Adrenal gland (tissue), 5 donors: ENCODE measurements around the gene NDUFAF4.

Source experiments
- CTCF ChIP-seq, 6 experiments: fragments of 450-650 bp in 4 of 6; fragments of 200-600 bp in 2 of 6; sonication (generic) in 1 of 6; IDR thresholded peaks; 1 replicate in 5 of 6; 2 replicates in 1 of 6; pipeline versions ENCODE4 v1.5.1 to v1.8.0; 2016 to 2021; ENCODE audit warnings: antibody characterized with exemption in 6 of 6, mild to moderate bottlenecking in 2 of 6, moderate library complexity in 1 of 6
- POLR2A ChIP-seq, 2 donors: fragments of 450-650 bp; IDR thresholded peaks; one replicate each; pipeline ENCODE4 v1.6.1; 2017; ENCODE audit warnings: antibody characterized with exemption in 2 of 2, mild to moderate bottlenecking in 2 of 2, moderate library complexity in 1 of 2
- donor health status: DM: no; HTN: no; CAD: no.

- TF ChIP-seq CTCF (IDR thresholded peaks at IDR 0.05) = no peak
- no peak for TF ChIP-seq POLR2A (IDR thresholded peaks at IDR 0.05)
Observed at GRCh38 chr6:96849615-96850014, 48.1 kb downstream of the NDUFAF4 start.
